Ascending aorta (tissue), 2 donors: ENCODE data around the gene GRHL3. TPM values are rescaled to one million over a fixed set of nuclear protein-coding genes. Genes with fewer than 3 reads are reported as not detected.

Source experiments
- DNase-seq, 2 donors: peaks; one replicate each; pipeline ENCODE4 v3.0.0-alpha.2; 2019; ENCODE audit warnings: low spot score in 2 of 2
- H3K27ac ChIP-seq, 2 donors: fragments of 200-600 bp; sonication (generic); one replicate each; pipeline ENCODE4 v1.5.1; 2016 to 2017; ENCODE audit warnings: mild to moderate bottlenecking in 1 of 2
- H3K27me3 ChIP-seq: fragments of 200-600 bp; sonication (generic); one replicate; pipeline ENCODE4 v1.5.1; 2017
- H3K36me3 ChIP-seq, 2 donors: fragments of 200-600 bp; sonication (generic); one replicate each; pipeline ENCODE4 v1.5.1; 2016
- H3K4me1 ChIP-seq, 2 donors: fragments of 200-600 bp; sonication (generic); one replicate each; pipeline ENCODE4 v1.5.1; 2016 to 2017; ENCODE audit warnings: mild to moderate bottlenecking in 1 of 2
- H3K4me3 ChIP-seq, 2 donors: fragments of 200-600 bp; sonication (generic); one replicate each; pipeline ENCODE4 v1.5.1; 2016 to 2017; ENCODE audit warnings: mild to moderate bottlenecking in 1 of 2
- H3K9me3 ChIP-seq, 2 donors: fragments of 200-600 bp; sonication (generic); one replicate each; pipeline ENCODE4 v1.5.1; 2016
- CTCF ChIP-seq, 3 experiments: fragments of 200-600 bp in 2 of 3; fragments of 450-650 bp in 1 of 3; sonication (generic) in 2 of 3; IDR thresholded peaks; one replicate each; pipeline ENCODE4 v1.5.1; 2016 to 2019; ENCODE audit warnings: antibody characterized with exemption in 3 of 3, mild to moderate bottlenecking in 1 of 3, moderate library complexity in 1 of 3
- intact Hi-C: fragments of 100-400 bp; cut with DNase I; formaldehyde crosslinking; loops from one replicate; pipeline ENCODE4 v1.15.1; 2023
- total RNA-seq: library from RNA; depleted of rRNA; stranded (reverse); fragments of >200 nt; gene quantifications from one replicate; pipeline ENCODE4 v1.1.0, GENCODE V29; 2016

Gene GRHL3
- total RNA-seq, 1 donor from 2014 or later: not detected

DNA sequence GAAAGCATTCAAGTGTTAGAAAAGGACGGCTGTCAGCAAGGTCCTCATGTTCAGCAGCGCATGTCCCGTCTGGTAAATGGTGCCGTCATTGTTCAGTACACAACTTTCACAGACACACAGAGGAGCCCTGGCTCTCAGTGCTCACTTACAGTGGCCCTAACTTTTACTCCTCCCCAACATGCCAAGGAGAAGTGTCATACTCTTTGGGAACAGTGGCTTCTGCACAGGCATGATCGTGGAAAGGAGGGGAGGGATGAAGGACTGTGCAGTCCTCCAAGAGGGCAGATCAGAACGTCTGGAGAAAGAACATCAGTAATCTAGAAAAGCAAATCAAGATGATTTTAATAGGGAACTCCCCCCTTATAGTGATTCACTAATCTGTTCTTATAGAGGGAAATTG, 3.8 kb upstream of the GRHL3 start:
- no peak overlapping the region for H3K27ac ChIP-seq
- DNase-seq: no peak
- H3K27me3 ChIP-seq: no peaks in the 10 kb centered on the region
- H3K4me1 ChIP-seq: no peaks in the 10 kb centered on the region
- no peaks in the 10 kb centered on the region for H3K36me3 ChIP-seq
- H3K4me3 ChIP-seq: no peak overlapping the region
- TF ChIP-seq CTCF (IDR thresholded peaks at IDR 0.05): no peak
- intact Hi-C loops: no loop called here
- H3K9me3 ChIP-seq: no peaks in the 10 kb centered on the region

- H3K27me3 ChIP-seq: no peaks in the 10 kb centered on the region
- peaks cover 3 to 5% of the 10 kb centered on the region in 2 donors for H3K4me1 ChIP-seq
- TF ChIP-seq CTCF (IDR thresholded peaks at IDR 0.05): no peak
- no peaks in the 10 kb centered on the region for H3K36me3 ChIP-seq
- H3K4me3 ChIP-seq: no peak overlapping the region
- intact Hi-C loops: no loop called here
- H3K9me3 ChIP-seq: no peaks in the 10 kb centered on the region
- DNase-seq: no peak
- H3K27ac ChIP-seq: no peak overlapping the region
Measured at GRCh38 chr1:24316645-24317044, 2.5 kb upstream of the GRHL3 start.

- H3K27ac ChIP-seq: no peak overlapping the region
- H3K4me1 ChIP-seq: peaks cover 5 to 6% of the 10 kb centered on the region in 2 donors
- no peak for DNase-seq
- no peak overlapping the region for H3K4me3 ChIP-seq
- H3K9me3 ChIP-seq: no peaks in the 10 kb centered on the region
- H3K27me3 ChIP-seq: no peaks in the 10 kb centered on the region
- H3K36me3 ChIP-seq: no peaks in the 10 kb centered on the region
- no peak for TF ChIP-seq CTCF (IDR thresholded peaks at IDR 0.05)
- intact Hi-C loops: no loop called here
Measured at GRCh38 chr1:24317081-24317480, 2.1 kb upstream of the GRHL3 start.

- H3K36me3 ChIP-seq: no peaks in the 10 kb centered on the region
- DNase-seq: no peak
- H3K4me1 ChIP-seq: peaks cover 5 to 6% of the 10 kb centered on the region in 2 donors
- intact Hi-C loops: no loop called here
- no peak overlapping the region for H3K4me3 ChIP-seq
- TF ChIP-seq CTCF (IDR thresholded peaks at IDR 0.05): no peak
- H3K27ac ChIP-seq: no peak overlapping the region
- H3K9me3 ChIP-seq: no peaks in the 10 kb centered on the region
- no peaks in the 10 kb centered on the region for H3K27me3 ChIP-seq
Measured at GRCh38 chr1:24317956-24318614, 1.1 kb upstream of the GRHL3 start.

- H3K4me1 ChIP-seq: peaks cover 5 to 6% of the 10 kb centered on the region in 2 donors
- H3K27me3 ChIP-seq: no peaks in the 10 kb centered on the region
- no peak overlapping the region for H3K27ac ChIP-seq
- no peak overlapping the region for H3K4me3 ChIP-seq
- DNase-seq: no peak
- intact Hi-C loops: no loop called here
- H3K9me3 ChIP-seq: no peaks in the 10 kb centered on the region
- no peaks in the 10 kb centered on the region for H3K36me3 ChIP-seq
- no peak for TF ChIP-seq CTCF (IDR thresholded peaks at IDR 0.05)
Measured at GRCh38 chr1:24318615-24319311, 394 bp upstream of the GRHL3 start.
